HepG2 (cell line): ENCODE measurements around the gene CEP164. TPM values are rescaled to one million over a fixed set of nuclear protein-coding genes. Genes with fewer than 3 reads are reported as not detected.

Source experiments
- CREB1 ChIP-seq, 2 experiments: fragments of 450-650 bp in 1 of 2; IDR thresholded peaks; 2 replicates each; pipeline ENCODE4 v1.6.1; 2016 to 2017; ENCODE audit warnings: control low read depth in 1 of 2, mild to moderate bottlenecking in 1 of 2, missing compliant biosample characterization in 1 of 2, missing genetic modification characterization in 1 of 2
- GRHL1 ChIP-seq: sonication (generic); formaldehyde crosslinking; conservative IDR thresholded peaks from 2 replicates; pipeline ENCODE4 v1.8.0; 2022; ENCODE audit warnings: missing genetic modification reagents
- HNF1B ChIP-seq: sonication (generic); formaldehyde crosslinking; IDR thresholded peaks from 2 replicates; pipeline ENCODE4 v1.5.1; 2020; ENCODE audit warnings: mild to moderate bottlenecking, moderate library complexity, missing genetic modification reagents
- MAF1 ChIP-seq: sonication (generic); formaldehyde crosslinking; IDR thresholded peaks from 2 replicates; pipeline ENCODE4 v1.5.0; 2020; ENCODE audit warnings: missing genetic modification reagents, borderline replicate concordance
- REXO4 ChIP-seq: sonication (generic); formaldehyde crosslinking; IDR thresholded peaks from 2 replicates; pipeline ENCODE4 v1.8.0; 2022; ENCODE audit warnings: missing genetic modification reagents, mild to moderate bottlenecking, borderline replicate concordance
- RORA ChIP-seq: sonication (generic); formaldehyde crosslinking; IDR thresholded peaks from 2 replicates; pipeline ENCODE4 v1.5.0; 2020; ENCODE audit warnings: mild to moderate bottlenecking, missing genetic modification reagents, moderate library complexity
- SRF ChIP-seq: IDR thresholded peaks from 2 replicates; pipeline ENCODE4 v1.6.1; 2011; ENCODE audit warnings: mild to moderate bottlenecking, low read depth, low read length, moderate library complexity
- TARDBP ChIP-seq: sonication (generic); formaldehyde crosslinking; IDR thresholded peaks from 2 replicates; pipeline ENCODE4 v1.8.0; 2022; ENCODE audit warnings: mild to moderate bottlenecking, missing genetic modification reagents
- TBX3 ChIP-seq: fragments of 450-650 bp; IDR thresholded peaks from 2 replicates; pipeline ENCODE4 v1.6.1; 2017; ENCODE audit warnings: antibody characterized with exemption, mild to moderate bottlenecking, inconsistent platforms, borderline replicate concordance
- THAP11 ChIP-seq: IDR thresholded peaks from 2 replicates; pipeline ENCODE4 v1.6.1; 2016; ENCODE audit warnings: missing biosample characterization, missing genetic modification reagents
- ZBED4 ChIP-seq: sonication (generic); formaldehyde crosslinking; IDR thresholded peaks from 2 replicates; pipeline ENCODE4 v1.4.0; 2020; ENCODE audit warnings: missing genetic modification reagents, borderline replicate concordance
- ZFP62 ChIP-seq: sonication (generic); formaldehyde crosslinking; IDR thresholded peaks from 2 replicates; pipeline ENCODE4 v1.4.0; 2020; ENCODE audit warnings: missing genetic modification reagents
- ZMYM4 ChIP-seq: sonication (generic); formaldehyde crosslinking; IDR thresholded peaks from 2 replicates; pipeline ENCODE4 v1.8.1; 2023; ENCODE audit warnings: mild to moderate bottlenecking, missing genetic modification reagents
- ZNF160 ChIP-seq: sonication (generic); formaldehyde crosslinking; IDR thresholded peaks from 2 replicates; pipeline ENCODE4 v1.8.0; 2022; ENCODE audit warnings: mild to moderate bottlenecking, inconsistent platforms, missing genetic modification reagents
- ZNF703 ChIP-seq: sonication (generic); formaldehyde crosslinking; IDR thresholded peaks from 2 replicates; pipeline ENCODE4 v1.5.1; 2020; ENCODE audit warnings: missing genetic modification reagents, mild to moderate bottlenecking, moderate library complexity, borderline replicate concordance
- ZNF766 ChIP-seq: sonication (generic); formaldehyde crosslinking; IDR thresholded peaks from 2 replicates; pipeline ENCODE4 v1.5.0; 2020; ENCODE audit warnings: missing genetic modification reagents, borderline replicate concordance
- ZNF775 ChIP-seq: sonication (generic); formaldehyde crosslinking; IDR thresholded peaks from 2 replicates; pipeline ENCODE4 v1.4.0; 2020; ENCODE audit warnings: missing genetic modification reagents, mild to moderate bottlenecking, moderate library complexity, borderline replicate concordance
- ZNF777 ChIP-seq: sonication (generic); formaldehyde crosslinking; IDR thresholded peaks from 2 replicates; pipeline ENCODE4 v1.4.0; 2020; ENCODE audit warnings: missing genetic modification reagents
- polyA plus RNA-seq, 8 experiments: library from polyadenylated mRNA; depleted of rRNA in 3 of 8; stranded (reverse) in 7 of 8; unstranded in 1 of 8; fragments of >200 nt; fragmentation: Illumina TruSeq in 4 of 8; extraction: Trizol in 4 of 8; gene quantifications; 2 replicates each; pipeline versions ENCODE4 v1.2.1 to v1.2.3, GENCODE V29; 2011 to 2016; ENCODE audit warnings: low read depth in 4 of 8, missing spikeins in 1 of 8, mixed read lengths in 1 of 8; ENCODE audit not compliant: insufficient read depth in 1 of 8
- total RNA-seq, 5 experiments: library from RNA; depleted of rRNA; stranded (reverse); fragments of >200 nt; fragmentation: Illumina TruSeq; extraction: Trizol; gene quantifications; 2 replicates each; pipeline ENCODE4 v1.2.3, GENCODE V29; 2016; ENCODE audit warnings: low read depth in 1 of 5

Gene CEP164
- total and polyA plus RNA-seq, 2 of the 13 experiments (the other 11 are each of a cell fraction or from before 2014, with no cell fraction given) = 11.4 to 15.2 TPM

- no peak for TF ChIP-seq GRHL1 (CRISPR knock-in tag)
- TF ChIP-seq ZMYM4 (CRISPR knock-in tag) = 0 out of 2 replicates have a peak, but pooled peaks have one; percentile 13
- no peak for TF ChIP-seq ZNF777 (CRISPR knock-in tag)
- TF ChIP-seq TARDBP (CRISPR knock-in tag) = no peak; the same call in 1 of the 2 replicates
- TF ChIP-seq ZNF160 (CRISPR knock-in tag) = no peak
- no peak for TF ChIP-seq ZNF703 (CRISPR knock-in tag)
- no peak for TF ChIP-seq REXO4 (CRISPR knock-in tag)
- no peak for TF ChIP-seq ZNF766 (CRISPR knock-in tag)
- TF ChIP-seq THAP11 (CRISPR knock-in tag) = peak; percentile 96
- TF ChIP-seq RORA (CRISPR knock-in tag) = no peak
- no peak for TF ChIP-seq SRF
- TF ChIP-seq ZFP62 (CRISPR knock-in tag) = no peak
- no peak for TF ChIP-seq MAF1 (CRISPR knock-in tag)
- peak; percentile 16; the same call in 1 of the 2 replicates for TF ChIP-seq TBX3
- TF ChIP-seq ZNF775 (CRISPR knock-in tag) = no peak
- peak; percentile 64 for TF ChIP-seq CREB1 (IDR thresholded peaks at IDR 0.05)
- TF ChIP-seq CREB1 (CRISPR knock-in tag; IDR thresholded peaks at IDR 0.05) = peak; percentile 88
- peak; percentile 60; the same call in 1 of the 2 replicates for TF ChIP-seq HNF1B (CRISPR knock-in tag)
- no peak for TF ChIP-seq ZBED4 (CRISPR knock-in tag)
These were observed at the start of gene CEP164 (continued) for GRCh38 chr11:117327567-117328374.
